Naive B cell (primary cell): Measurements from ENCODE around the gene PLSCR2. TPM values are rescaled to one million over a fixed set of nuclear protein-coding genes. Genes with fewer than 3 reads are reported as not detected.
A peak's percentile ranks its signal among the peaks of the same experiment; 100 is the strongest.

Source experiments
- ATAC-seq, 2 donors: fragments of 150-1000 bp; cut with Tn5 transposase; 2 replicates each; pipeline ENCODE4 v1.10.0; 2021; ENCODE audit warnings: low read depth in 2 of 2, mild to moderate bottlenecking in 2 of 2, moderate library complexity in 2 of 2
- DNase-seq: peaks from one replicate; pipeline ENCODE4 v3.0.0; 2022
- H3K27ac Mint-ChIP-seq, 6 donors: one replicate each; pipeline ENCODE4 v1.8.0; 2020 to 2022; ENCODE audit warnings: mild to moderate bottlenecking in 6 of 6, mixed read lengths in 6 of 6, moderate library complexity in 5 of 6, inconsistent platforms in 2 of 6
- H3K27me3 Mint-ChIP-seq, 3 donors: one replicate each; pipeline ENCODE4 v1.8.0; 2021 to 2022; ENCODE audit warnings: mixed read lengths in 3 of 3, mild to moderate bottlenecking in 1 of 3
- H3K36me3 Mint-ChIP-seq, 2 donors: one replicate each; pipeline ENCODE4 v1.8.0; 2020 to 2022; ENCODE audit warnings: mixed read lengths in 2 of 2, inconsistent platforms in 1 of 2, mild to moderate bottlenecking in 1 of 2
- H3K4me1 Mint-ChIP-seq, 3 donors: one replicate each; pipeline ENCODE4 v1.8.0; 2020 to 2022; ENCODE audit warnings: mixed read lengths in 3 of 3, inconsistent platforms in 1 of 3, mild to moderate bottlenecking in 1 of 3, moderate library complexity in 1 of 3
- H3K4me3 Mint-ChIP-seq, 8 donors: one replicate each; pipeline ENCODE4 v1.8.0; 2020 to 2022; ENCODE audit warnings: mild to moderate bottlenecking in 8 of 8, mixed read lengths in 8 of 8, moderate library complexity in 8 of 8, inconsistent platforms in 2 of 8
- H3K9me3 Mint-ChIP-seq, 7 donors: one replicate each; pipeline ENCODE4 v1.8.0; 2020 to 2022; ENCODE audit warnings: mixed read lengths in 7 of 7, mild to moderate bottlenecking in 5 of 7, inconsistent platforms in 2 of 7, moderate library complexity in 1 of 7
- polyA plus RNA-seq, 6 donors: library from polyadenylated mRNA; unstranded; fragments of 300-500 nt; fragmentation: Illumina TruSeq; gene quantifications; one replicate each; pipeline ENCODE4 v1.2.3, GENCODE V29; 2021; ENCODE audit warnings: low read depth in 6 of 6

PLSCR2 gene
- not detected for polyA plus RNA-seq

GRCh38 chr3:146469150-146470017 is at the start of gene PLSCR2:
Gene PLSCR2, minus strand, starts transcription at chr3:146469561. Its CDS starts 9,657 bp downstream, at chr3:146459904.
- no peaks in the 10 kb centered on the region for H3K36me3 Mint-ChIP-seq

GRCh38 chr3:146517684-146518435 is 48.5 kb upstream of the PLSCR2 start:
- Mint-ChIP-seq H3K27ac (no peak overlapping the region), H3K4me1 (no peaks in the 10 kb centered on the region), H3K36me3 (peaks cover 13 to 28% of the 10 kb centered on the region in 2 donors), H3K27me3 (no peaks in the 10 kb centered on the region), H3K9me3 (no peaks in the 10 kb centered on the region), H3K4me3 (no peak overlapping the region)
- ATAC-seq (no peak), DNase-seq (no peak)

More at GRCh38 chr3:146469150-146470017, at the start of gene PLSCR2:
- Mint-ChIP-seq H3K4me3 (peak within 1 kb of the TSS; percentile 80 to 89 (median 86)), H3K9me3 (no peaks in the 10 kb centered on the region), H3K27ac (peak within 1 kb of the TSS; percentile 73 to 96 (median 89)), H3K27me3 (peaks cover 0 to under 1% (median 0%) of the 10 kb centered on the region in 3 donors), H3K4me1 (peaks cover 0 to 11% (median 5%) of the 10 kb centered on the region in 3 donors)
- peak; percentile 83 for DNase-seq
- ATAC-seq, result peak; percentile 91 to 92

- H3K27ac Mint-ChIP-seq, result peak overlapping the region in 1 of 6 donors; percentile 44
- peaks cover 0 to 13% of the 10 kb centered on the region in 2 donors for H3K36me3 Mint-ChIP-seq
- no peaks in the 10 kb centered on the region for H3K9me3 Mint-ChIP-seq
- no peaks in the 10 kb centered on the region for H3K27me3 Mint-ChIP-seq
- ATAC-seq (no peak), DNase-seq (no peak)
- no peaks in the 10 kb centered on the region for H3K4me1 Mint-ChIP-seq
- H3K4me3 Mint-ChIP-seq, result no peak overlapping the region
These were observed 44.2 kb upstream of the PLSCR2 start for GRCh38 chr3:146513386-146514051.

- H3K36me3 Mint-ChIP-seq, result peaks cover 0 to 11% of the 10 kb centered on the region in 2 donors
- H3K9me3 Mint-ChIP-seq, result no peaks in the 10 kb centered on the region
- ATAC-seq (no peak), DNase-seq (no peak)
- no peak overlapping the region for H3K27ac Mint-ChIP-seq
- H3K27me3 Mint-ChIP-seq, result no peaks in the 10 kb centered on the region
- no peaks in the 10 kb centered on the region for H3K4me1 Mint-ChIP-seq
- no peak overlapping the region for H3K4me3 Mint-ChIP-seq
These were observed 42.2 kb upstream of the PLSCR2 start for GRCh38 chr3:146511402-146512134.

GRCh38 chr3:146507331-146508120 is 38.2 kb upstream of the PLSCR2 start:
- Mint-ChIP-seq H3K36me3 (no peaks in the 10 kb centered on the region), H3K4me1 (no peaks in the 10 kb centered on the region), H3K9me3 (peaks cover 0 to 5% (median 0%) of the 10 kb centered on the region in 7 donors), H3K27ac (peak overlapping the region in 1 of 6 donors; percentile 15), H3K4me3 (no peak overlapping the region), H3K27me3 (no peaks in the 10 kb centered on the region)
- ATAC-seq (no peak), DNase-seq (no peak)

- no peaks in the 10 kb centered on the region for H3K27me3 Mint-ChIP-seq
- H3K36me3 Mint-ChIP-seq, result no peaks in the 10 kb centered on the region
- H3K4me3 Mint-ChIP-seq, result no peak overlapping the region
- H3K27ac Mint-ChIP-seq, result no peak overlapping the region
- no peak for ATAC-seq
- peaks cover 0 to 5% (median 0%) of the 10 kb centered on the region in 7 donors for H3K9me3 Mint-ChIP-seq
- no peak for DNase-seq
- no peaks in the 10 kb centered on the region for H3K4me1 Mint-ChIP-seq
These were observed 36.2 kb upstream of the PLSCR2 start for GRCh38 chr3:146505516-146505915.

GRCh38 chr3:146504498-146505197 is 35.3 kb upstream of the PLSCR2 start:
- H3K36me3 Mint-ChIP-seq, result no peaks in the 10 kb centered on the region
- ATAC-seq (no peak), DNase-seq (no peak)
- H3K4me3 Mint-ChIP-seq, result no peak overlapping the region
- H3K27ac Mint-ChIP-seq, result no peak overlapping the region
- no peaks in the 10 kb centered on the region for H3K4me1 Mint-ChIP-seq
- H3K9me3 Mint-ChIP-seq, result peaks cover 0 to 5% (median 0%) of the 10 kb centered on the region in 7 donors
- no peaks in the 10 kb centered on the region for H3K27me3 Mint-ChIP-seq

- ATAC-seq (no peak), DNase-seq (no peak)
- Mint-ChIP-seq H3K4me1 (no peaks in the 10 kb centered on the region), H3K4me3 (no peak overlapping the region), H3K9me3 (peaks cover 0 to 5% (median 0%) of the 10 kb centered on the region in 7 donors), H3K36me3 (no peaks in the 10 kb centered on the region), H3K27ac (no peak overlapping the region), H3K27me3 (no peaks in the 10 kb centered on the region)
These were observed 34.3 kb upstream of the PLSCR2 start for GRCh38 chr3:146503461-146504202.

- H3K4me1 Mint-ChIP-seq, result no peaks in the 10 kb centered on the region
- ATAC-seq (no peak), DNase-seq (no peak)
- no peak overlapping the region for H3K4me3 Mint-ChIP-seq
- H3K27me3 Mint-ChIP-seq, result no peaks in the 10 kb centered on the region
- H3K36me3 Mint-ChIP-seq, result no peaks in the 10 kb centered on the region
- no peak overlapping the region for H3K27ac Mint-ChIP-seq
- H3K9me3 Mint-ChIP-seq, result peaks cover 0 to 5% (median 2%) of the 10 kb centered on the region in 7 donors
These were observed 33.6 kb upstream of the PLSCR2 start for GRCh38 chr3:146502887-146503460.

- Mint-ChIP-seq H3K4me1 (no peaks in the 10 kb centered on the region), H3K27me3 (no peaks in the 10 kb centered on the region), H3K36me3 (no peaks in the 10 kb centered on the region)
These were observed 32.4 kb upstream of the PLSCR2 start for GRCh38 chr3:146501752-146502151.

GRCh38 chr3:146499701-146500100 is 30.3 kb upstream of the PLSCR2 start:
- ATAC-seq, result no peak
- Mint-ChIP-seq H3K4me1 (no peaks in the 10 kb centered on the region), H3K27me3 (peaks cover 0 to 3% (median 0%) of the 10 kb centered on the region in 3 donors), H3K36me3 (no peaks in the 10 kb centered on the region), H3K27ac (no peak overlapping the region), H3K4me3 (no peak overlapping the region), H3K9me3 (peaks cover 0 to 9% (median 2%) of the 10 kb centered on the region in 7 donors)
- DNase-seq, result no peak

More at GRCh38 chr3:146501752-146502151, 32.4 kb upstream of the PLSCR2 start:
- DNase-seq (no peak), ATAC-seq (no peak)
- Mint-ChIP-seq H3K27ac (no peak overlapping the region), H3K4me3 (no peak overlapping the region), H3K9me3 (peaks cover 0 to 8% (median 2%) of the 10 kb centered on the region in 7 donors)
